Panc1 (cell line): ENCODE data around the gene IVNS1ABP. TPM values are rescaled to one million over a fixed set of nuclear protein-coding genes. Genes with fewer than 3 reads are reported as not detected.

Experiments used
- ATAC-seq: fragments of 200-7000 bp; cut with Tn5 transposase; 2 replicates; pipeline ENCODE4 v1.9.1; 2020; ENCODE audit warnings: mild to moderate bottlenecking, moderate library complexity
- BruUV-seq: library from RNA; stranded (reverse); fragments of 400-500 nt; replicated peaks from 2 replicates; lab custom pipeline; 2021; lab: Mats Ljungman, UMichigan
- CTCF ChIA-PET: fragments of 300-600 bp; sonication (Branson Sonifier 250); formaldehyde crosslinking; loops from one replicate; lab custom pipeline; 2022; ENCODE audit warnings: antibody characterized with exemption; lab: Charles Lee
- POLR2A ChIA-PET: fragments of 300-600 bp; sonication (Branson Sonifier 250); formaldehyde crosslinking; loops from one replicate; lab custom pipeline; 2022; ENCODE audit warnings: antibody characterized with exemption; lab: Charles Lee
- DNase-seq: peaks from one replicate; pipeline ENCODE4 v3.0.0-alpha.2; 2010; ENCODE audit warnings: low read depth, low spot score
- H3K27ac ChIP-seq: 2 replicates; pipeline ENCODE4 v1.5.1; 2011; ENCODE audit warnings: mild to moderate bottlenecking, low read length, inconsistent platforms
- H3K27me3 ChIP-seq: fragments of 200-500 bp; sonication (Bioruptor generic); 2 replicates; pipeline ENCODE4 v1.6.0; 2014; ENCODE audit warnings: low read length, inconsistent platforms; ENCODE audit not compliant: control insufficient read depth, insufficient read depth
- H3K36me3 ChIP-seq: fragments of 200-500 bp; sonication (Bioruptor generic); 2 replicates; pipeline ENCODE4 v1.5.1; 2014; ENCODE audit warnings: inconsistent platforms, mild to moderate bottlenecking, low read length, moderate library complexity; ENCODE audit not compliant: control insufficient read depth, insufficient read depth
- H3K4me1 ChIP-seq: 2 replicates; pipeline ENCODE4 v1.5.1; 2011; ENCODE audit warnings: inconsistent platforms, mild to moderate bottlenecking, low read length, moderate library complexity; ENCODE audit not compliant: control insufficient read depth, insufficient read depth
- H3K4me3 ChIP-seq, 2 experiments: 2 replicates each; pipeline ENCODE4 v1.5.1; 2011 to 2012; ENCODE audit warnings: low read depth in 2 of 2, low read length in 2 of 2, mild to moderate bottlenecking in 2 of 2, inconsistent platforms in 1 of 2, moderate library complexity in 1 of 2
- H3K9me3 ChIP-seq: fragments of 200-500 bp; sonication (Bioruptor generic); 2 replicates; pipeline ENCODE4 v1.5.1; 2014; ENCODE audit warnings: low read depth, mild to moderate bottlenecking, inconsistent platforms, low read length, moderate library complexity; ENCODE audit not compliant: control insufficient read depth, insufficient read depth
- CTCF ChIP-seq: fragments of 450-650 bp; IDR thresholded peaks from 2 replicates; pipeline ENCODE4 v1.5.1; 2017; ENCODE audit warnings: mild to moderate bottlenecking
- POLR2AphosphoS5 ChIP-seq: IDR thresholded peaks from 2 replicates; pipeline ENCODE4 v1.6.1; 2012; ENCODE audit warnings: mild to moderate bottlenecking, low read depth, low read length, moderate library complexity
- REST ChIP-seq, 2 experiments: IDR thresholded peaks; 2 replicates each; pipeline ENCODE4 v1.6.1; 2011 to 2012; ENCODE audit warnings: low read depth in 2 of 2, control low read depth in 1 of 2, low read length in 1 of 2, mild to moderate bottlenecking in 1 of 2, moderate library complexity in 1 of 2; ENCODE audit not compliant: insufficient read depth in 1 of 2
- SIN3A ChIP-seq: IDR thresholded peaks from 2 replicates; pipeline ENCODE4 v1.6.1; 2012; ENCODE audit warnings: low read depth, mild to moderate bottlenecking, low read length, moderate library complexity, borderline replicate concordance; ENCODE audit not compliant: insufficient read depth
- TCF7L2 ChIP-seq: IDR thresholded peaks from 2 replicates; pipeline ENCODE4 v1.6.1; 2011; ENCODE audit warnings: mild to moderate bottlenecking, low read depth, low read length, inconsistent platforms
- in situ Hi-C: cut with HindIII; loops from 2 replicates; pipeline ENCODE4 v1.10.0; 2016; ENCODE audit warnings: low sequenced_read_pairs, low pct_unique_long_range_greater_than_20kb
- intact Hi-C: fragments of 100-400 bp; cut with micrococcal nuclease; formaldehyde crosslinking; loops from one replicate; pipeline ENCODE4 v1.10.0; 2022; ENCODE audit not compliant: unreplicated experiment
- total RNA-seq: library from RNA; stranded (reverse); gene quantifications from one replicate; pipeline ENCODE4 v1.2.1, GENCODE V29; 2021; ENCODE audit not compliant: unreplicated experiment

IVNS1ABP gene
- total RNA-seq, 1 experiment from 2014 or later, result 70.2 TPM

GRCh38 chr1:185305419-185305818 lies 11.6 kb downstream of the IVNS1ABP start:
- ChIA-PET CTCF (no interaction called here), POLR2A (interaction anchor here (0.6 kb wide), 1 partner anchor 57 kb away, joined by 10 read pairs; no protein-coding TSS in a partner anchor)
- intact Hi-C loops, result no loop called here
- no peaks in the 10 kb centered on the region for H3K27me3 ChIP-seq
- TF ChIP-seq POLR2AphosphoS5, result no peak
- no peak for TF ChIP-seq TCF7L2
- TF ChIP-seq CTCF, result no peak
- TF ChIP-seq SIN3A, result no peak
- no peak for TF ChIP-seq REST (IDR thresholded peaks at IDR 0.05; ENCODE audit: insufficient read depth in 1 of 2, low read depth in 2 of 2, low read length in 1 of 2)
- H3K4me3 ChIP-seq, result no peak overlapping the region
- no peak overlapping the region for H3K27ac ChIP-seq
- no peaks in the 10 kb centered on the region for H3K4me1 ChIP-seq
- in situ Hi-C loops, result no loop called here
- H3K36me3 ChIP-seq, result peaks cover 67% of the 10 kb centered on the region
- no peak for DNase-seq
- H3K9me3 ChIP-seq, result no peaks in the 10 kb centered on the region
- no peak for ATAC-seq
- BruUV-seq, result no TSS peak

- H3K27me3 ChIP-seq, result no peaks in the 10 kb centered on the region
- ATAC-seq (no peak), DNase-seq (no peak)
- peaks cover 60% of the 10 kb centered on the region for H3K36me3 ChIP-seq
- no peaks in the 10 kb centered on the region for H3K4me1 ChIP-seq
- TF ChIP-seq SIN3A (no peak), POLR2AphosphoS5 (no peak), CTCF (no peak)
- in situ Hi-C loops, result no loop called here
- no peak overlapping the region for H3K4me3 ChIP-seq
- BruUV-seq, result no TSS peak
- CTCF ChIA-PET, result no interaction called here
- intact Hi-C loops, result no loop called here
- no peaks in the 10 kb centered on the region for H3K9me3 ChIP-seq
- no peak overlapping the region for H3K27ac ChIP-seq
- POLR2A ChIA-PET, result no interaction called here
Measured at GRCh38 chr1:185300152-185300551, 16.9 kb downstream of the IVNS1ABP start.
